Inflammatory macrophage treated with lipopolysaccharide for 1 hour (primary cell): Measurements from ENCODE around the gene COX5A.
"Not testable (repeated sequence)": the region's sequence is repeated elsewhere in the genome, so short reads cannot be mapped to it uniquely, and the experiment has no call there.

Source experiments
- DNase-seq, 2 donors: peaks; one replicate each; pipeline ENCODE4 v3.0.0-alpha.2; 2020 to 2022

COX5A gene

GRCh38 chr15:74896316-74896715, 41.6 kb downstream of the COX5A start:
- DNase-seq = no peak

- DNase-seq = no peak
Observed at GRCh38 chr15:74895830-74896229, 42.0 kb downstream of the COX5A start.

- not testable (repeated sequence) for DNase-seq
Observed at GRCh38 chr15:74894383-74894782, 43.5 kb downstream of the COX5A start.

- DNase-seq = no peak
Observed at GRCh38 chr15:74893627-74894026, 44.2 kb downstream of the COX5A start.

GRCh38 chr15:74892931-74893330, 44.9 kb downstream of the COX5A start:
- DNase-seq = no peak

- DNase-seq = no peak
Observed at GRCh38 chr15:74892313-74892712, 45.6 kb downstream of the COX5A start.

GRCh38 chr15:74891469-74891868, 46.4 kb downstream of the COX5A start:
- DNase-seq = no peak

- no peak for DNase-seq
Observed at GRCh38 chr15:74890665-74890960, 47.3 kb downstream of the COX5A start.

GRCh38 chr15:74889883-74890664, 47.8 kb downstream of the COX5A start, which contains the start of gene MPI:
TSS of gene MPI (plus strand) at chr15:74890042. CDS start at chr15:74890074, 32 bp downstream.
- DNase-seq = peak; percentile 69 to 89

- DNase-seq = peak in 1 of 2 donors; percentile 23
Observed at GRCh38 chr15:74889390-74889882, 48.4 kb downstream of the COX5A start.

- no peak for DNase-seq
Observed at GRCh38 chr15:74888716-74889115, 49.2 kb downstream of the COX5A start.

- not testable (repeated sequence) for DNase-seq
Observed at GRCh38 chr15:74887537-74888193, 50.2 kb downstream of the COX5A start.

- no peak for DNase-seq
Observed at GRCh38 chr15:74885461-74885860, 52.4 kb downstream of the COX5A start.

- no peak for DNase-seq
Observed at GRCh38 chr15:74884428-74885223, 53.2 kb downstream of the COX5A start.

- DNase-seq = no peak
Observed at GRCh38 chr15:74882528-74882927, 55.3 kb downstream of the COX5A start.

- DNase-seq = no peak
Observed at GRCh38 chr15:74878273-74878672, 59.6 kb downstream of the COX5A start.

- DNase-seq = peak in 1 of 2 donors; percentile 17
Observed at GRCh38 chr15:74873756-74874424, 64.0 kb downstream of the COX5A start.

GRCh38 chr15:74873036-74873755, 64.7 kb downstream of the COX5A start, which contains the start of gene SCAMP2:
TSS of gene SCAMP2 (minus strand) at chr15:74873365. CDS start at chr15:74873255, 110 bp downstream.
- DNase-seq = peak; percentile 93

GRCh38 chr15:74872702-74873035, 65.2 kb downstream of the COX5A start:
- DNase-seq = no peak

GRCh38 chr15:74870436-74871215, 67.2 kb downstream of the COX5A start:
- peak in 1 of 2 donors; percentile 34 for DNase-seq
